Skin of body (tissue), 2 donors: ENCODE results near the gene CSNK2A3. TPM values are rescaled to one million over a fixed set of nuclear protein-coding genes. Genes with fewer than 3 reads are reported as not detected.
"Not testable (repeated sequence)": the region's sequence is repeated elsewhere in the genome, so short reads cannot be mapped to it uniquely, and the experiment has no call there.

ENCODE experiments used
- DNase-seq: peaks from one replicate; lab custom pipeline; 2025; lab: John Stamatoyannopoulos, UW
- total RNA-seq: library from RNA; depleted of rRNA; stranded (reverse); fragments of >200 nt; gene quantifications from one replicate; pipeline ENCODE4 v1.2.3, GENCODE V29; 2014

The CSNK2A3 gene
- total RNA-seq, 1 donor from 2014 or later = 1.6 TPM

DNA sequence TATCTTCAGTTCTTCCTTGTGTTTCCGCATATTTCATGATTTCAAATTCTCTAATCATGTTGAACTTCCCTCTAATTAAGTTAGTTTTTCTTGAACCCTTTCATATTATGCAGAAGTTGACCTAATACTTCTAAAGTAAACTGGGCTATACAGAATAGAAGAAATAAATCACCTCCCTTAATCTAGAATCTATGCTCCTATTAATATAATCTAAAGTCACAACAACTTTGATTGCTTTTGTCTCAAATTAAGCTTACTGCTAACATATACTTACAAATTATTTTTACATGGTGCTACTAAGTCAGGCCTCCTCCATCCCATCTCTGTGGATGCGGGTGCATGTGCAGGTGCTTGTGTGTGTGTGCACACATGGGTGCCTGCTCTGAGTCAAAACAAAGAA is 27.3 kb upstream of the CSNK2A3 start:
- DNase-seq = no peak

DNA sequence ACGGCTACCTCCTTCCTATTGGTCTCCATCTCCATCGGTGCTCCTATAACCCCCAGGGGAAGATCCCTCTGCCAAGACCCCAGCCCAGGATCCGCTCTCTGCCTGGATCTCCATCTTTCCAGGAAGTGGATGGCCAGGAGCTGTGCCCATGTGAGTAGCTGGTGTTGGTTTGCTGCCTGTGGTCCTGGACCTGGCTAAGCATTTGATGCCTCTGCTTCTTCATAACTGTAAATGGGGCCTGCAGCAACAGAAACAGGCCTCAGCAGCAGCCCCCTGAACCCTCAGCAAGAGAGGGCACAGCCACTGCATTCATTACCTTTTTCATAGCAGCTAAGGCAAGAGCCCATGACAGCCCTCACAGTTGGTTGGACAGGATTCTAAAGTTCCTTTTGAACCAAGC is 26.6 kb upstream of the CSNK2A3 start:
- DNase-seq = no peak

DNA sequence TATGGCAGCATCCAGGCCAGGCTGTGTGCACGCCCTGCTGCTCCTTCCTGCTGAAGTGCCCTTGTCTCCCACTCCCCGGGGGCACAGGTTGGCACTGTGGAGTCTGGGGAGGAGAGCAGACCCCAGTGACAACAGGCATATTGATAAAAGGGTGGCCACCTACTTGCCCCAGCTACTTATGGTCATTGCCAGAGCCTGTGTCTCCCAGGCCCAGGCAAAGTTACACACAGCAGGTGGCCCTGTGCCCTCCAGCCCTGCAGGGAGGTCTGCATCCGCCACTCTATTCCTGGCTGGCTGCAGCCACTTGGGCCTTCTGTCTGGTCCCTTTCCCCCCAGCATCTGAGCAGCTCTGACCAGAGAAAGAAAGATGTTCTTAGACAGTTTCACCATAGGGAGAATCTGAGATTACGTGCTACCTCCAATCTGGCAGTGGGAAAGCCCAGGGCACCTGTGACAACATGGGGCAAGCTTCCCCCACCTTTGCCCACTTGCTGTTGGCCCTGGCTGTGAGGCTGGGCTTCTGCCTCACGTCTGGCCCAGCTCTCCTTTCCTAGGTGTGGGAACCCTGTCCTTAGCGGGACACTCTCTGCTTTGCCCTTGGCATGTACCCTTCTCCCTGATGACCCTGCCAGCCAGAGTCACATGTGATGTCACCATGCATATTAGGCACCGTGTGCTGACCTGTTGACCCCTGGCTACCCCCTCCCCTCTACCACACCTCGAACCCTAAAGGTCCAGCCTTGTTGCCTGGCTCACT is 25.3 kb upstream of the CSNK2A3 start:
- DNase-seq = no peak

DNA sequence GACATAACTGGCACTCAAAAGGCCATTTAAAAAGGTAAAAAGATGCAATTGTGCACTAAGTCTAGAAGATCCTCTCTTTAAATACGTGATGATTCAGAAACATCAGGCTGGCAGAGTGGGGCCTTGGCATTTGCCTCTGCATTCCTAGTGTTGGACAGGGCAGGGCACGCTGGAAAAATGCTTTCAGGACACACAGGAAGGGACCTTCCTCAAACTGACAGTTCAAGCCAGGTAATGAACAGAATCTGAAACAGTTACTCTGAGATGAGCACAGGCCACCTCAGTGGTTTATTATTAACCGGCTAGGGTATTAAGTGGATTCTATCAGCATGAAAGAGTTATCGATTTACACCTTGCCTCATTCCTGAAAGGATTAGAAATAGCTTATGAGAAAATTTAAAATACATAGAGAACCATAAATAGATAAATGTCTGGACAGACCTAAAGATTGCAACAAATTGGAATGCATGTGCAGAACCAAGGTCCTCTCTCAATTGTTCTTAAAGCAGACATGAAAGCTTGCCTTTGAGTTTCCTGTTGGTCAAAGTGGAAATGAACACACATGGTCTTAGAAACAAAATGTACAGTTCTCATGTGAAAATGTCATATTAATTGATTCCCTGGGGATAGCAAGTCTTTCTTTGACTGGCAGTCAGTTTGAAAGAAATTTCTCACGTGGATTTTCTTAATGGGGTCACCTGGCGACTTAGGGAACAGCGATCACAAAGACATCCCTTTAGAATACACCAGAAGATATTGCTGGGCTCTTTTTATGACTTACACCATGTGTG is 21.5 kb upstream of the CSNK2A3 start:
- no peak for DNase-seq

DNA sequence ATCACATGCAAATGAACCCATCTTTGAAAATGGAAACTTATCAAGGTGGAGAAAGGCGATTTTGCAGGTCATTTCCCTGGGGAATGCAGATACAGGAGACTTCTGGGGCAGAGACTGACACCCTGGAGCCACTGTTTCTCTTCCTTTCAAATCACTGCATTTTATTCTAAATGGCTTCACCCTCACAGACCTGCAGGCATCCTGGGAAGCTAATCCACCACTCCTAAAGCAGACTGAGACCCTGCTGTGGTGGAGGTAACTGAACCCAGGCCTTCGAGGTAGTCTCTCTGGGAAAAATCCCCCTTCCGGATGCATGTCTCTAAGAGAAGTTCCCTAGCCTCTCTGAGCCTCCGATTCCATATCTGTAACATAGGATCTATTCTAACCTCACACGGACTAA is 20.9 kb upstream of the CSNK2A3 start:
- no peak for DNase-seq

DNA sequence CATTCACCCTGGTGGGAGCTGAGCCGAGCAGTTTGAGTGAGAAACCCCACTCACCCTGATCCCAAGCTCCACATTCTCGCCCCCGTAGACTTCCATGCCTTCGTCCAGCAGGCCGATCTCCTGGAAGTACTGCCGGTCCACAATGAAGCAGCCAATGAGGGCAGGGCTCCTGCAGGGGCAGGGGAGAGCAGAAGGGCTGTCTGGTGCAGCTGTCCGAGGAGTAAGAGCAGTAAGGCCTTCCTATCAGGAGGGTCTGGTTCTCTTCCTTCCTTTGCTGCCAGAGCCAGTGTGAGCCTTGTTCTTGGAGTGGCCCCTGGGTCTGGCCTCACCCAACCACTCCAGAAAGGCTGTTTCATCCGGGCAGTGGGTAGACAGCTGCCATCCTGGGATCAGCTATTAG is 19.4 kb upstream of the CSNK2A3 start:
- DNase-seq = no peak

DNA sequence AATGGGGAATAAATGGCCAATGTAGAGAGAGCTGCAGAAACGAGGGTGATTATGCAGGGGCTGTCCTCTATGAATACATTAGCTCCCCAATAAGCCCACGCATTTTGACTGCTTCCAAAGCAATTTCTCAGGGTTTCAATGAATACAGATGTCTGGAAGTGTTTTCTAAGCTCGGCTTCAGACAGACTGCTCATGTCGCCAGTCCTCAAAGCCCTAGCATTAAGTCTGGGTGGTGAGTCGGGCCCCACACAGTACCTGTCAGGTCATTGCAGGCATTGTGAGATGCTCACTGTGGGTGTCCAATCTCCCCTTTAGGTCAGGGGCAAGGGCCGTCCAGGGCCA is 17.9 kb upstream of the CSNK2A3 start:
- DNase-seq = no peak

DNA sequence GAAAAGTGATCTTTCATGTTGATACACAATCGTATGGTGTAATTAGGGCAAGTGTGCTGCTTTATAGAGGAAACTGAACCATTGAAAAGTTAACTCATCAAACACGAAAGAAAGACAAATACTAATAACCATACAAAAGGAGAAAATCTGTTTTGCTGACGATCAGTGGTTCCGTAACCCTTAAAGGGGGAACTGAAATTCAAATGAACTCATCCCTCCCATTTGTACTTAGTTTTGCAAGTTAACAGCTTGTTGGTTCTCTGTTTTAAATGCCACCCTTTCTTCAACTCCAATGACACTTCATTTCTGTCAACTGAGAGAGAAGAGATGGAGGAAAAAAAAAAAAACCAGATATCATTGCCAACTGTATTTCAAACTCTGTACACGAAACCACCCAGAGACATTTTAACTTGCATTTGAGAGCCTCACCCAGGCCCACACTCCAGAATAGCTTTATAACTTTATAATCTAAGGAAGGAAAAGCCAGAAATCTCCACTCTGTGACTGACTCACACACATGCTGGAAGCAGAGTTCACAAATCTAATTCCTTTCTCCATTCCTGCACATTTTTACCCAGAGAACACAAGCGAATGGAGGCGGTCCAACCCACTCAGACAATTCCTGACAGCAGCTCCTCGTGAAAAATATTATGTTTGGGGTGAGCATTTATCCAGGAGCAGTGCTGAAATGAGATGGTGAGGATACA is 17.4 kb upstream of the CSNK2A3 start:
- no peak for DNase-seq

DNA sequence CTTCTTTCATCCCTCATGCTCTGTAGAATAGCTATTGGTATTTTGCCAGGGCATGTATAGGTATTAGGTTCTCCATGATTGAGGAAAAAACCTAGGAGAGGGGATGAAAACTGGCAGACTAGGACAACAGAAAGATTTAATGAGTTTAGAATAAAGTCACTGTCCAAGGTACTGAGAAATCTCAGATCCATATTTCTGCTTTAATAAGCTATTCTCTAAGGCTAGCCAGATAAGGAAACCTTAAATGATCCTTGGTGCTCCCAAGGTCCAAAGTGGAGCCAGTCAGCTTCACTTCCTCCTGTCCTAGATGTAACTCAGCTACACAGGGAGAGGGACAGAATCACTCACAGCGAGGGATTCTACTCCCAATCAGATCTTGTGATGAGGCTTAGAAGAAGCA is 13.7 kb upstream of the CSNK2A3 start:
- DNase-seq = no peak

DNA sequence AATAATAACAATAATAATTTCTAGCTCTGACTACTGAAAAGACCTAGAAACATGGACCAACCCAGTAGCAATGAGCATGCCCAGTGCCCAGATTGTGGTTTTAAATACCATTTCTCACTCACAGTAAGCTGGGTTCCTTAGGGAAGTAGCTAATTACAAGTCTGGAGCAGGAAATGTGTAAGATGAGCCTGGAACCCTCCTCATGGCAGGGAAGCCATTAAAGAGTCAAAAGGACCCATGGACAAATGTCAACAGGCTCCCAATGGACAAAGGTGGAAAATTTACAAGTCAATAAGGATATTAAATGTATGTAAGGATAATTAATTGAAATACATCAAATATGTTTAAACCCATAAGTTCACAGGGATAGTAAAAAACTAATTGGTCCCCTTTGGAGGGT is 10.6 kb upstream of the CSNK2A3 start:
- DNase-seq = no peak

DNA sequence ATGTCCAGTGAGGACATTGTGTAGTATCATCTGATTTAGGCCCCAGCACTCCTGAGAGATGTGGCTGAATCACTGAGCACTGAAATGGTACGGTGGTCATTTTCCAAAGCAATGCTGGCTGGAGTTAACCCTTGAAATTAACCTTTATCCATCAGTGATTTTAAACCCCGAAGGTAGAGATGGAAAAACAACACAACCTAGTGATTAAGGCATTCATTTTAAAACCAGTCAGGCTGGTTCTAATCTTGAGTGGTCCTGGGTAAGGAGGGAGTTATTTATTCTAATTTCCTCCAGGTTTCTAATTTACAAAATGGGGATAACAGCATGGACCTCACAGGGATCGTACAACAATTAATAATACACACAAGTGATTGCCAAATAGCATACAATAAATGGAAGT is 6.6 kb upstream of the CSNK2A3 start:
- no peak for DNase-seq

DNA sequence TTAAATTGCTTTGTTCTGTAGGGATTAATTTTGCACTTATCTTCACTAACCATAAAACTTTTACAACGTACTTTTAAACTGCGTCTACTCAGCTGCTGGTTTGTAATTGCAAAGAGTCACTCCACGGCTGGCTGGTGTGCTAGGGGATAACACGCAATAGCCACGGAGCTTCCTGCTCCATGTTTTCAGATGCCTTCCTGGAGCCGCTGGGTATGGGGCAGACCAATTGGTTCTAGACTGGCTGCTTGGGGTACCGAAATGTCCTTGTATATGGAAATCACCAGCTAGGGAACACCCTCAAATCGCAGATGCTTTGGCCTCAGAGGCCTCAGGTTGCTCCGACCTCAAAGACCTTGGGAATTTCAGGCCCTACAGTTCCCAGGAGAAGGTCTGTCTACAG is 3.8 kb upstream of the CSNK2A3 start:
- DNase-seq = no peak

DNA sequence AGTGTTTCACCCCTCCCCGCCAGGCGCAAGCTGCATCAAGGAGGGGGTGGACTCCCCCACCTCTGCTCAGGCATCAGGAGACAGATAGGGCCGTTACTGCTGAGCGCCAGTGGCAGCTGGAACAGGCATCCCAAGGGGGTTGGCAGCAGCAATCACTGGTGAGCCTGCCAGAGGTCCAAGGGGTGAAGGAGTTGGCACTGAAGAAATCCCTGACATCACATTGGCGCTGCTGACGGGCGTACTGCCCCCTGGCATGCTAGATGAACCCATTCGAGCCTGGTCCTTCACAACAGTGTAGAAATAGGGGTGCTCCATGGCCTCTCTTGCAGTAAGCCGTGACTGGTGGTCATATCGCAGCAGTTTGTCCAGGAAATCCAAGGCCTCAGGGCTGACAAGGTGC is 1.2 kb downstream of the CSNK2A3 start:
- not testable (repeated sequence) for DNase-seq

DNA sequence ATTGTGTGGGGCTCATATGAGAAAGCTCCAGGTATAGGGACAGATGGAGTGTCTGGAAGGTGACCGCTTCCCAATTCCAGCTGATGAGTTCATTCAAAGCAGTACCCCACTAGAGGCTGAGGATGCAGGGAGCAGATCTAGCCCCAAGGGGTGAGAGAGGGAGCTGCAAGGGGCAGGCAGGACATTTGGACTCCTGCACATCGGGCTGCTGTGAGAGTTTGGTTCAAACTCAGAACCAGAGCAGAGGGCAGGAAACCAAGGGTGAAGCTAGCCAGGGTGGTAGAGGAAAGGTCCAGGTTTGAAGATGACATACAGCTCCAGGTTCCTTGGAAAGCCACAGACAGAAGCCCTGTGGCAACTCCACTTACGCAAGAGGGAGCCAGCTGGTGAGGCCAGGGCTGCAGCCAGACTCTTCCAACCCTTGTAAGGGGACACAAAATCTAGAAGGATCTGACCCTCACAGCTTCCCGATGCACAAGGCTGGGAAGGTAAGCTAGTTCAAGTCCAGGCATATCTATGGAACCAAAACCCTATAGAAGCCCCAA is 1.9 kb downstream of the CSNK2A3 start:
- no peak for DNase-seq

DNA sequence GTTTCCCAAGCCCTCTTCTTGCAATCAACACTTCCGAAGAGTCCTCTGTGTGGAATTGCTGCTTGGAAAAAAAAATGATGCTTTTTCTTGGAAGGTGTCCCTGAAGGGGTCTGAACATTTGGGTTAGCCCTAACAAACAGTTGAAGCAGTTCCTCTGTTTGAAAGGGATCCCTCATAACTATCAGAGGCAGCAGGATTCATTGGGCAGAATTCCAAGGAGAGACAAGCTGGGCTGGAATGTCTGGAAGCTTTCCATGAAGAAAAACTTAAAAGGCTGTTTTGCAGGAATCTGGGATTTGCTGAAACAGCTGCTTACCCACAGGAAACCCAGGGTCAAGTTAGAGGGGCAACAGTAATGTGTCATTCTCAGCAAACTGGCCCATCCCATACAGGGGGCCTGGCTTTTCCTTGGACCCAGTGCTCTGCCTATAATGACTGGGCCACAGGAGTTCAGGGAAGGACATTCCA is 3.1 kb downstream of the CSNK2A3 start:
- peak; percentile 75 for DNase-seq

DNA sequence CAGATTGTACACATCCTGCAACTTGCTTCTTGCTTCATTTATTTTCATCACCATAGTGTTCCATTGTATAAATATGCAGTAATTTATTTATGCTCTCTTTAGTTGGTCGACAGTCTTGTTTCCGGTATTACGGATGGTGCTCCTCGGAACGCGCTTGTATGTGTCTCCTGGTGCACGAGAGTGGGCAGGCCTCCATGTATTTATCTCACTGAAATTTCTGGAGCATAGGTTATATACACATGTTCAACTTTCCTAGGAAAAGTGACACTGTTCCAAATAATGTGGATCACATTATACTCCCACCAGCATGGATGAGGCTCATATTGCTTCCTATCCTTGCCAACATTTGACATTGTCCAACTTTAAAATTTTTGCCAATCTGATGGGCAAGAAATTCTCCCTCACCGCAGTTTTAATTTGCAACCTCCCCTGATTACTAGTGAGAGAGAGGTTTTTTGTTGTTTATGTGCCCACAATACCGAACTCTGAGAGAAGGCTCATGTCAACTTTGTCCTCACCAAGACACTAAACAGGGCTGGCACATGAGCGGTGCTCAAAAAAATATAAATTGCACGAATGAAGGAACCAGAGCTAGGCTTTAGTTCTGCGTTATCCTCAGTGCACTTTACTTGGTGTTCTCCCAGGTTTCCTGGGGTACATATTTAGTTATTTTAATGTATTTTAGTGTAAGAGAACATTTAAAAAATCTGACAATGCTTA is 3.8 kb downstream of the CSNK2A3 start:
- DNase-seq = peak; percentile 83

DNA sequence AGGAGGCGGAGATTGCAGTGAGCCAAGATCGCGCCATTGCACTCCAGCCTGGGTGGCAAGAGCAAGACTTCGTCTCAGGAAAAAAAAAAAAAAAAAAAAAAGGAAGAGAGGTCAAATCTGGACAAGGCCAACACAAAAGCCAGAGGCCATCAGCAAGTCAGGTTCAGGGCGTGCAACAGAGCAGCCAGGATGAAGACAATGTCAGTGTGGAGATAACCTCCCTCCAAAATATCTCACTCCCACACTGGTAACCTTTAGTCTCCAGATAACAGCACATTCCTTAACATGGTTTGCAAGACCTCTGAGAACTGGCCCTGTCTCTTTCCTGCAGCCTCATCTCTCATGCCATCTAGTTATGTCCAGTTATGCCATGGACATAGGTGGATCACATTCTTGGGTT is 4.7 kb downstream of the CSNK2A3 start:
- DNase-seq = no peak

DNA sequence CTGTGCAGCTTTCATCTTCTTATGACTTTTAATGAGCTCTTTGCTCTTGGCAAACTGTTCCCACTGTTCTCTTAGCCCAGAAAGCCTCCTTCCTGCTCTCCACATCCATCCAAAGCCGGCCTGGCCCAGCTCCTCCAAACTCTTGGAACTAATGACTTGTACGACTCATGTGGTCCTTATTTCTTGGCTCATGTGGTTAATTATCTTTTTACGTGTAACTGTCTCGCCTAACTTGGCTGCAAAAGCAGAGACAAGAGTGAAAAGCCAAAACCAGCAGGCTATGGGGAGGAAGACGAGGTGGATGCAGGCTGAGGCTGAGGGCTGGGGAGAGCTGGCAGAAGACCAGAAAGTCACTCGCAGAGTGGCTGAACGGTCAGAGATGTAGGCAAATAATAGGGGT is 5.5 kb downstream of the CSNK2A3 start:
- DNase-seq = peak; percentile 43

DNA sequence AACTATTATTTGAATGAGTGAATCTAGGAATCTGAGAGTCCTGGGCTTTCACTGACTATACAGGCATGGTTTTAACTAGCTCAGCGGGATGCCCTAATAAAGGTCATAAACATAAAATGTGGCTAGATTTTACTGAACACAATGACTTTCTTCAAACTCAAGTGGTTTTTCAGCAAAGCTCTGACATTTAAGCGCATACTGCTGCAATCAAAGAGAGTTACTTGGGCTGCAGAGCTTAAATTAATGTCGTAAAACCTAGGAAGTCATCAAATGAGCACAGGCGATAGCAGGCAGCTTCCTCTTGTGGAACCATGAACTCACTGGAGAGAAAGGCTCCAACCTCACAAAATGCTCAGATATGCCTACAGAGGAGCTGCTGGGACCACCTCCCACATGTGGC is 6.7 kb downstream of the CSNK2A3 start:
- DNase-seq = no peak

DNA sequence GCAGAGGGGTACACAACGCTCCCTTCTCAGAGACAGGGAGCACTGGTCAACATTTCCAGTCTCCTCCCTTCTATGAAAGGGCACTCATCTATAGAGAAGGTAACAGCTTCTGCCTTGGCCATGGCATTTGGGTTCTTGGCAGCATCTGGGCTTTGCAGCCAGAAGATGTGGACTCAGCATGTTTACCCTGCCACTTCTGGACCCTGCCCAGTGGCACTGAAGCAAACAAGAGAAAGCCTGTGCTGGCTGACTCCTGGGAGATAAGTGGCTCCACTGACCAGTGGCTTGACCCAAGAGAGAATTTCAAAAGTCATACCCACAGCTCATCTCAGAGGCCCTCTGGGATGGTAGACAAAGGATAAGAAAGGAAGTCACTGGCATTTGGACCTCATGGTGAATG is 8.0 kb downstream of the CSNK2A3 start:
- no peak for DNase-seq

DNA sequence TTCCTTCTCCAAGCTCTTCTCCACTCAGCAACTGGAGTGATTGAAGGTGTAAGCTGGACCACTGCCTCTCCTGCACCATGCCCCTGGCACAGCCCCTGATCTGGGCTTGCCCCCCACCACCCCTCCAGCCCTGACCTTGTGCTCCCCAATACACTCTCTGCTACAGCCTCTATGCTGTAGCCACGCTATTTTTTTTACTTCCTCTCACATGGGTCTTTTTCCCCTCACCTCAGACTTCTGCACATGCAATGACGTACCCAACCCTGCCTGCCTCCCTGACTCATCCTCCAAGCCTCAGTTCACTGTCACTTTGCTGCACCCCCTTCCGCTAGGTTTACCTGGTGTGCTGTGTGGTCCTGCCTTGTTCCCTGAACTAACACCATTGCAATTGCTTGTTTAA is 9.0 kb downstream of the CSNK2A3 start:
- DNase-seq = no peak
